Testis (tissue), 3 donors: ENCODE measurements around the gene SESTD1. TPM values are rescaled to one million over a fixed set of nuclear protein-coding genes. Genes with fewer than 3 reads are reported as not detected.
"Not testable (repeated sequence)": the region's sequence is repeated elsewhere in the genome, so short reads cannot be mapped to it uniquely, and the experiment has no call there.

Experiments
- DNase-seq: peaks from one replicate; pipeline ENCODE4 v3.0.0-alpha.2; 2019
- H3K27ac ChIP-seq, 2 donors: fragments of 200-600 bp; sonication (generic); one replicate each; pipeline ENCODE4 v1.5.1; 2019
- H3K27me3 ChIP-seq: fragments of 200-600 bp; sonication (generic); one replicate; pipeline ENCODE4 v1.5.1; 2019
- H3K36me3 ChIP-seq: fragments of 200-600 bp; sonication (generic); one replicate; pipeline ENCODE4 v1.5.1; 2017; ENCODE audit warnings: low read depth; ENCODE audit errors: missing control alignments
- H3K4me1 ChIP-seq: fragments of 200-600 bp; sonication (generic); one replicate; pipeline ENCODE4 v1.5.1; 2019
- H3K4me3 ChIP-seq, 2 donors: fragments of 200-600 bp; sonication (generic); one replicate each; pipeline ENCODE4 v1.5.1; 2017 to 2019
- H3K9me3 ChIP-seq: fragments of 200-600 bp; sonication (generic); one replicate; pipeline ENCODE4 v1.5.1; 2017
- CTCF ChIP-seq, 3 experiments: fragments of 450-650 bp in 2 of 3; fragments of 200-600 bp in 1 of 3; sonication (generic) in 1 of 3; IDR thresholded peaks; one replicate each; pipeline ENCODE4 v1.5.1; 2016 to 2019; ENCODE audit warnings: antibody characterized with exemption in 3 of 3, mild to moderate bottlenecking in 2 of 3, moderate library complexity in 1 of 3
- POLR2A ChIP-seq: fragments of 450-650 bp; IDR thresholded peaks from one replicate; pipeline ENCODE4 v1.6.1; 2017; ENCODE audit warnings: antibody characterized with exemption, mild to moderate bottlenecking, moderate library complexity
- WGBS, 2 donors: methylation state at CpG; one replicate each; pipeline ENCODE4 v1.1.5; 2018; 5-methylcytosine and 5-hydroxymethylcytosine counted together
- intact Hi-C: fragments of 100-400 bp; cut with DNase I; formaldehyde crosslinking; loops from one replicate; pipeline ENCODE4 v1.15.1; 2023; ENCODE audit warnings: low total_unique reads
- polyA plus RNA-seq: library from polyadenylated mRNA; stranded (reverse); fragments of 350-450 nt; fragmentation: Illumina TruSeq; extraction: RNeasy Lipid Tissue Mini Kit (QIAGEN cat#74804); gene quantifications from one replicate; pipeline ENCODE4 v1.2.3, GENCODE V29; 2014; ENCODE audit warnings: low read depth, low replicate concordance; ENCODE audit not compliant: insufficient read depth
- total RNA-seq, 2 donors: library from RNA; depleted of rRNA; stranded (reverse); fragments of >200 nt; gene quantifications; one replicate each; pipeline ENCODE4 v1.2.3, GENCODE V29; 2016

SESTD1 gene
- total and polyA plus RNA-seq, 3 donors from 2014 or later = 50.0 to 94.5 (median 56.1) TPM

- TF ChIP-seq CTCF (IDR thresholded peaks at IDR 0.05) (no peak), POLR2A (no peak)
- no peaks in the 10 kb centered on the region for H3K9me3 ChIP-seq
- no peaks in the 10 kb centered on the region for H3K27me3 ChIP-seq
- intact Hi-C loops = no loop called here
- DNase-seq = no peak
- no peaks in the 10 kb centered on the region for H3K36me3 ChIP-seq
- H3K4me3 ChIP-seq = no peak overlapping the region
- no peaks in the 10 kb centered on the region for H3K4me1 ChIP-seq
- H3K27ac ChIP-seq = no peak overlapping the region
- WGBS, 2 donors = 79 to 81% methylated on average over 2 of the region's 2 CpGs
These were observed 195.5 kb downstream of the SESTD1 start for GRCh38 chr2:179068991-179069643.

- 81 to 90% methylated on average over 2 of the region's 2 CpGs for WGBS, 2 donors
These were observed 205.5 kb downstream of the SESTD1 start for GRCh38 chr2:179059026-179059700.

GRCh38 chr2:179057737-179058136 is 206.9 kb downstream of the SESTD1 start:
- 69 to 77% methylated on average over 5 of the region's 5 CpGs for WGBS, 2 donors
- no peak for TF ChIP-seq POLR2A
- no peak for TF ChIP-seq CTCF (IDR thresholded peaks at IDR 0.05)
- Histone ChIP-seq H3K36me3 (no peaks in the 10 kb centered on the region), H3K4me1 (no peaks in the 10 kb centered on the region), H3K9me3 (no peaks in the 10 kb centered on the region), H3K27me3 (no peaks in the 10 kb centered on the region), H3K4me3 (no peak overlapping the region), H3K27ac (no peak overlapping the region)
- intact Hi-C loops = no loop called here
- DNase-seq = no peak

More at GRCh38 chr2:179059026-179059700, 205.5 kb downstream of the SESTD1 start:
- no peak for DNase-seq
- H3K4me3 ChIP-seq = no peak overlapping the region
- H3K27me3 ChIP-seq = no peaks in the 10 kb centered on the region
- intact Hi-C loops = no loop called here
- TF ChIP-seq POLR2A = no peak
- no peak for TF ChIP-seq CTCF (IDR thresholded peaks at IDR 0.05)
- H3K9me3 ChIP-seq = no peaks in the 10 kb centered on the region
- H3K4me1 ChIP-seq = no peaks in the 10 kb centered on the region
- no peaks in the 10 kb centered on the region for H3K36me3 ChIP-seq
- no peak overlapping the region for H3K27ac ChIP-seq

GRCh38 chr2:179053568-179053967 is 211.1 kb downstream of the SESTD1 start:
- H3K4me1 ChIP-seq = peaks cover 21% of the 10 kb centered on the region
- H3K36me3 ChIP-seq, H3K27ac ChIP-seq, DNase-seq, H3K4me3 ChIP-seq, H3K27me3 ChIP-seq, H3K9me3 ChIP-seq, intact Hi-C loops: not testable (repeated sequence)
- WGBS, 2 donors = 86 to 89% methylated on average over 3 of the region's 3 CpGs

Other genes with a start within 250 kb of the SESTD1 start
- 10 to 100 TPM; 17.8 to 25.9 TPM for gene CCDC141, start 214.7 kb downstream of the SESTD1 start, total RNA-seq
- 2.2 TPM for gene CCDC141, start 214.7 kb downstream of the SESTD1 start, polyA plus RNA-seq